Measurements from ENCODE around the gene TNFSF8.

Gene TNFSF8

DNA sequence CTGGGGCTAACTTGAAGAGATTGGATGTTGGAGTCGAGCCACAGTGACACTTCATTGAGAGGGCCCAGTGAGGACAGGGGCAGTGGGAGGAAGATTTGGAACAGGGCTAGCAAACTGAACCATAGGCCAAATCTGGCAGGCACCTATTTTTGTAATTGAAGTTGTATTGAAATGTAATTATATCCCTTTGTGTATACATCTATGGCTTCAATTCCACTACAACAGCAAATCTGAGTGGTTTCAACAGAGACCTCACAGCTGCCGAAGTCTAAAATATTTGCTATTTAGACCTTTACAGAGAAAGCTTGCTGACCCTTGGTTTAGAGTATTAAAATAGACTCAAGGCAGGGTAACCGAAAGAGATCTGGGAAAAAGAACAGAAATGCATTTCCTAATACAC is 4.7 kb upstream of the TNFSF8 start:
- TF ChIP-seq, protein P1, sequence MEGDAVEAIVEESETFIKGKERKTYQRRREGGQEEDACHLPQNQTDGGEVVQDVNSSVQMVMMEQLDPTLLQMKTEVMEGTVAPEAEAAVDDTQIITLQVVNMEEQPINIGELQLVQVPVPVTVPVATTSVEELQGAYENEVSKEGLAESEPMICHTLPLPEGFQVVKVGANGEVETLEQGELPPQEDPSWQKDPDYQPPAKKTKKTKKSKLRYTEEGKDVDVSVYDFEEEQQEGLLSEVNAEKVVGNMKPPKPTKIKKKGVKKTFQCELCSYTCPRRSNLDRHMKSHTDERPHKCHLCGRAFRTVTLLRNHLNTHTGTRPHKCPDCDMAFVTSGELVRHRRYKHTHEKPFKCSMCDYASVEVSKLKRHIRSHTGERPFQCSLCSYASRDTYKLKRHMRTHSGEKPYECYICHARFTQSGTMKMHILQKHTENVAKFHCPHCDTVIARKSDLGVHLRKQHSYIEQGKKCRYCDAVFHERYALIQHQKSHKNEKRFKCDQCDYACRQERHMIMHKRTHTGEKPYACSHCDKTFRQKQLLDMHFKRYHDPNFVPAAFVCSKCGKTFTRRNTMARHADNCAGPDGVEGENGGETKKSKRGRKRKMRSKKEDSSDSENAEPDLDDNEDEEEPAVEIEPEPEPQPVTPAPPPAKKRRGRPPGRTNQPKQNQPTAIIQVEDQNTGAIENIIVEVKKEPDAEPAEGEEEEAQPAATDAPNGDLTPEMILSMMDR (IDR thresholded peaks at IDR 0.05) = no peak

GRCh38 chr9:114932502-114932901 is 2.1 kb upstream of the TNFSF8 start:
- TF ChIP-seq, protein P1 (IDR thresholded peaks at IDR 0.05) = no peak

DNA sequence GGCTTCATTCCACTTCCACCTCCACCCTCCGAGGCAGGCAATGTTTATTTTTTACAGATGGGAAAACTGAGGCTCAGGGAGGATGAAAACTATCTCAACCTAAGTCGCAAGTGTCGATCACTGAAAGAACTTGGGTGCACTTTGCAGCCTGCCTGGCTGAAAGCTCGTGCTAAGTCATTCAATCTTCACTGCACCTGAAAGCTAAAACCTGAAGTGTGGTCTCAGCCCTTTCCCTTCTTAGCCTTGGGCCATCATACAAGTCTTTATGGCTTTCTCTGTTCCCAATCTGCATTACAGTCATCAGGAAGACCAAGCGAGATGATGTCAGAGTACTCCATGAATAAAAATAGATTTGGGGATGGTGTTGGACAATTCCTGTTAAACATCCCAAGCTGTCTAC is 1.0 kb upstream of the TNFSF8 start:
- TF ChIP-seq, protein P1 (IDR thresholded peaks at IDR 0.05) = no peak

GRCh38 chr9:114929201-114929600 is 1.2 kb downstream of the TNFSF8 start:
- TF ChIP-seq, protein P1 (IDR thresholded peaks at IDR 0.05) = no peak

- TF ChIP-seq, protein P1 (IDR thresholded peaks at IDR 0.05) = no peak
Observed at GRCh38 chr9:114928671-114929070, 1.7 kb downstream of the TNFSF8 start.

DNA sequence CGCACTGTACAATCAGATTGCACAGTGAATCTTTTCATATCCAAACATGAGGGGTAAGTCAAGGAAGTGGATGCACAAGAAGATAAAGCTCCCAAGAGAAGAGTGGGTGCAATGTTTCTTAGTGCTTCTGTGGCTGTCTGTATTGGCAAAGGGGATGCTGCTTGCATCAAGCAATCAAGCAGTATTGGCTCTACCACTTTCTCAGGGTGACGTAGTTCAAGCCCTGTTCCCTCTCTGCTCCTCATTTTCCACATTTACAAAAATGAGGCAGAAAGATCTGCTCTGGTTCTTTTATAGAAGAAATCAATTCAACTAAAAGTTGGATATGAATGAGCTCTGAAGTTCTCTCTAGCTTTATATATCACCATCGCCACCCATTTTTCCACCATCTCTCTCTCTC is 2.3 kb downstream of the TNFSF8 start:
- TF ChIP-seq, protein P1 (IDR thresholded peaks at IDR 0.05) = no peak

- TF ChIP-seq, protein P1 (IDR thresholded peaks at IDR 0.05) = no peak
Observed at GRCh38 chr9:114925672-114926071, 4.7 kb downstream of the TNFSF8 start.

- TF ChIP-seq, protein P1 (IDR thresholded peaks at IDR 0.05) = no peak
Observed at GRCh38 chr9:114925039-114925438, 5.4 kb downstream of the TNFSF8 start.
